Parathyroid adenoma (tissue), 2 donors: ENCODE results near the gene OR6P1.

Experiments
- H2AFZ ChIP-seq: fragments of 300-600 bp; sonication (generic); one replicate; pipeline ENCODE4 v1.7.0; 2017; ENCODE audit warnings: antibody characterized with exemption, mild to moderate bottlenecking
- H3K27ac ChIP-seq: fragments of 300-600 bp; sonication (generic); one replicate; pipeline ENCODE4 v1.7.0; 2017
- H3K27me3 ChIP-seq: fragments of 300-600 bp; sonication (generic); one replicate; pipeline ENCODE4 v1.7.0; 2017; ENCODE audit warnings: low read length; ENCODE audit not compliant: control insufficient read depth, insufficient read depth
- H3K36me3 ChIP-seq: fragments of 300-600 bp; sonication (generic); one replicate; pipeline ENCODE4 v1.7.0; 2017; ENCODE audit warnings: low read length; ENCODE audit not compliant: control insufficient read depth, insufficient read depth
- H3K4me1 ChIP-seq: fragments of 300-600 bp; sonication (generic); one replicate; pipeline ENCODE4 v1.7.0; 2017; ENCODE audit warnings: control low read depth
- H3K4me2 ChIP-seq: fragments of 300-600 bp; sonication (generic); one replicate; pipeline ENCODE4 v1.7.0; 2017; ENCODE audit warnings: low read length
- H3K4me3 ChIP-seq: fragments of 300-600 bp; sonication (generic); one replicate; pipeline ENCODE4 v1.7.0; 2017; ENCODE audit warnings: low read depth, low read length
- H3K79me2 ChIP-seq: fragments of 300-600 bp; sonication (generic); one replicate; pipeline ENCODE4 v1.7.0; 2017; ENCODE audit warnings: control low read depth
- H3K9ac ChIP-seq: fragments of 300-600 bp; sonication (generic); one replicate; pipeline ENCODE4 v1.7.0; 2017; ENCODE audit warnings: mild to moderate bottlenecking
- H3K9me3 ChIP-seq: fragments of 300-600 bp; sonication (generic); one replicate; pipeline ENCODE4 v1.7.0; 2017; ENCODE audit warnings: low read length; ENCODE audit not compliant: control insufficient read depth
- TF ChIP-seq, protein P1 (sequence below): fragments of 300-600 bp; sonication (generic); IDR thresholded peaks from one replicate; pipeline ENCODE4 v1.7.0; 2017; ENCODE audit warnings: antibody characterized with exemption, mild to moderate bottlenecking
- donor health status: primary hyperparathyroidism.

OR6P1 gene

GRCh38 chr1:158577561-158577960, 7.2 kb upstream of the OR6P1 start:
- Histone ChIP-seq H3K36me3 (no peaks in the 10 kb centered on the region), H3K4me2 (no peak overlapping the region), H3K79me2 (no peaks in the 10 kb centered on the region), H3K27ac (no peak overlapping the region), H3K27me3 (no peaks in the 10 kb centered on the region), H3K4me1 (no peaks in the 10 kb centered on the region), H3K4me3 (no peak overlapping the region), H3K9ac (no peak overlapping the region), H2AFZ (no peak overlapping the region), H3K9me3 (no peaks in the 10 kb centered on the region)
- TF ChIP-seq, protein P1, sequence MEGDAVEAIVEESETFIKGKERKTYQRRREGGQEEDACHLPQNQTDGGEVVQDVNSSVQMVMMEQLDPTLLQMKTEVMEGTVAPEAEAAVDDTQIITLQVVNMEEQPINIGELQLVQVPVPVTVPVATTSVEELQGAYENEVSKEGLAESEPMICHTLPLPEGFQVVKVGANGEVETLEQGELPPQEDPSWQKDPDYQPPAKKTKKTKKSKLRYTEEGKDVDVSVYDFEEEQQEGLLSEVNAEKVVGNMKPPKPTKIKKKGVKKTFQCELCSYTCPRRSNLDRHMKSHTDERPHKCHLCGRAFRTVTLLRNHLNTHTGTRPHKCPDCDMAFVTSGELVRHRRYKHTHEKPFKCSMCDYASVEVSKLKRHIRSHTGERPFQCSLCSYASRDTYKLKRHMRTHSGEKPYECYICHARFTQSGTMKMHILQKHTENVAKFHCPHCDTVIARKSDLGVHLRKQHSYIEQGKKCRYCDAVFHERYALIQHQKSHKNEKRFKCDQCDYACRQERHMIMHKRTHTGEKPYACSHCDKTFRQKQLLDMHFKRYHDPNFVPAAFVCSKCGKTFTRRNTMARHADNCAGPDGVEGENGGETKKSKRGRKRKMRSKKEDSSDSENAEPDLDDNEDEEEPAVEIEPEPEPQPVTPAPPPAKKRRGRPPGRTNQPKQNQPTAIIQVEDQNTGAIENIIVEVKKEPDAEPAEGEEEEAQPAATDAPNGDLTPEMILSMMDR = no peak

GRCh38 chr1:158572226-158572625, 1.8 kb upstream of the OR6P1 start:
- no peak overlapping the region for H3K27ac ChIP-seq
- H3K79me2 ChIP-seq = no peaks in the 10 kb centered on the region
- no peaks in the 10 kb centered on the region for H3K36me3 ChIP-seq
- no peak overlapping the region for H3K4me3 ChIP-seq
- no peak overlapping the region for H2AFZ ChIP-seq
- TF ChIP-seq, protein P1 = no peak
- H3K4me2 ChIP-seq = no peak overlapping the region
- H3K9me3 ChIP-seq = no peaks in the 10 kb centered on the region
- H3K9ac ChIP-seq = no peak overlapping the region
- no peaks in the 10 kb centered on the region for H3K27me3 ChIP-seq
- no peaks in the 10 kb centered on the region for H3K4me1 ChIP-seq

GRCh38 chr1:158564608-158565007, 5.8 kb downstream of the OR6P1 start:
- H3K4me2 ChIP-seq = no peak overlapping the region
- TF ChIP-seq, protein P1 = no peak
- H3K4me3 ChIP-seq = no peak overlapping the region
- H3K27ac ChIP-seq = no peak overlapping the region
- H3K9ac ChIP-seq = no peak overlapping the region
- no peaks in the 10 kb centered on the region for H3K9me3 ChIP-seq
- H3K4me1 ChIP-seq = no peaks in the 10 kb centered on the region
- no peaks in the 10 kb centered on the region for H3K79me2 ChIP-seq
- no peak overlapping the region for H2AFZ ChIP-seq
- no peaks in the 10 kb centered on the region for H3K36me3 ChIP-seq
- H3K27me3 ChIP-seq = no peaks in the 10 kb centered on the region

GRCh38 chr1:158563853-158564252, 6.5 kb downstream of the OR6P1 start:
- Histone ChIP-seq H2AFZ (no peak overlapping the region), H3K4me2 (no peak overlapping the region), H3K4me1 (no peaks in the 10 kb centered on the region), H3K4me3 (no peak overlapping the region), H3K36me3 (no peaks in the 10 kb centered on the region), H3K27ac (no peak overlapping the region), H3K79me2 (no peaks in the 10 kb centered on the region), H3K27me3 (no peaks in the 10 kb centered on the region), H3K9ac (no peak overlapping the region), H3K9me3 (no peaks in the 10 kb centered on the region)
- TF ChIP-seq, protein P1 = no peak

GRCh38 chr1:158559696-158560095, 10.7 kb downstream of the OR6P1 start:
- Histone ChIP-seq H3K4me3 (no peak overlapping the region), H3K4me1 (no peaks in the 10 kb centered on the region), H3K79me2 (no peaks in the 10 kb centered on the region), H3K9me3 (no peaks in the 10 kb centered on the region), H3K27ac (no peak overlapping the region), H3K9ac (no peak overlapping the region), H3K36me3 (no peaks in the 10 kb centered on the region), H3K27me3 (no peaks in the 10 kb centered on the region), H2AFZ (no peak overlapping the region), H3K4me2 (no peak overlapping the region)
- TF ChIP-seq, protein P1 = no peak
